Measurements from ENCODE around the gene RUNX1. TPM values are rescaled to one million over a fixed set of nuclear protein-coding genes. Genes with fewer than 3 reads are reported as not detected.

Gene RUNX1
- total RNA-seq, 1 experiment from 2014 or later = 86.2 TPM

DNA sequence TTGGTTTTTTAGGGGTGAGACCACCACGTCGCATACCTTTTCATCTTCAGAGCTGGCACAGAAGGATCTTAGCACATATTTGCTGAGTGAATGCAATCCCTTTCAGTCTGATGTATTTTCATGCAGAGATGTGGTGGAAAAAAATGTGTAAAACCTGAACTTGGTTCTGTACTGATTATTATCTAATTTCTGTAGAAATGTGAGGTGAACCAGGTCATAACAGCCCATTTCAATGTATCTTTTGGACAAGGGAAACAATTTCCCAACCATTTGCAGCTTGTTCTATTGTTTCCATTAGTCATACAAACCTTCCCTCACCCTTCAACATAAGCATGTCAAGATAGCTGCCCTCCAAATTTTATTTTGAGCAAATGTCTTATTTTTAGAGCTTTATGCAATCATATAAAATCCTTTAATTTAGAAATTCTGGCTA is 46.8 kb upstream of the RUNX1 start:
- intact Hi-C loops (cut with micrococcal nuclease) = no loop called here
- ChIA-PET CTCF (interaction anchor here (1.4 kb wide), 1 partner anchor 10 kb away, joined by 5 read pairs; no protein-coding TSS in a partner anchor), POLR2A (interaction anchor here (0.8 kb wide), 1 partner anchor 15 kb away, joined by 4 read pairs; no protein-coding TSS in a partner anchor)
- TF ChIP-seq, protein P1, sequence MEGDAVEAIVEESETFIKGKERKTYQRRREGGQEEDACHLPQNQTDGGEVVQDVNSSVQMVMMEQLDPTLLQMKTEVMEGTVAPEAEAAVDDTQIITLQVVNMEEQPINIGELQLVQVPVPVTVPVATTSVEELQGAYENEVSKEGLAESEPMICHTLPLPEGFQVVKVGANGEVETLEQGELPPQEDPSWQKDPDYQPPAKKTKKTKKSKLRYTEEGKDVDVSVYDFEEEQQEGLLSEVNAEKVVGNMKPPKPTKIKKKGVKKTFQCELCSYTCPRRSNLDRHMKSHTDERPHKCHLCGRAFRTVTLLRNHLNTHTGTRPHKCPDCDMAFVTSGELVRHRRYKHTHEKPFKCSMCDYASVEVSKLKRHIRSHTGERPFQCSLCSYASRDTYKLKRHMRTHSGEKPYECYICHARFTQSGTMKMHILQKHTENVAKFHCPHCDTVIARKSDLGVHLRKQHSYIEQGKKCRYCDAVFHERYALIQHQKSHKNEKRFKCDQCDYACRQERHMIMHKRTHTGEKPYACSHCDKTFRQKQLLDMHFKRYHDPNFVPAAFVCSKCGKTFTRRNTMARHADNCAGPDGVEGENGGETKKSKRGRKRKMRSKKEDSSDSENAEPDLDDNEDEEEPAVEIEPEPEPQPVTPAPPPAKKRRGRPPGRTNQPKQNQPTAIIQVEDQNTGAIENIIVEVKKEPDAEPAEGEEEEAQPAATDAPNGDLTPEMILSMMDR (IDR thresholded peaks at IDR 0.05; ENCODE audit: unreplicated experiment) = no peak
- H3K4me3 Mint-ChIP-seq (ENCODE audit: unreplicated experiment) = no peak overlapping the region
- no peaks in the 10 kb centered on the region for H3K9me3 Mint-ChIP-seq (ENCODE audit: unreplicated experiment)
- DNase-seq (ENCODE audit: unreplicated experiment) = peak; percentile 18
- H3K4me1 Mint-ChIP-seq (ENCODE audit: insufficient read depth, unreplicated experiment) = no peaks in the 10 kb centered on the region
- H3K36me3 Mint-ChIP-seq (ENCODE audit: insufficient read depth, unreplicated experiment) = no peaks in the 10 kb centered on the region
- no TSS peak for BruUV-seq (replicated peaks)
- H3K27me3 Mint-ChIP-seq (ENCODE audit: insufficient read depth, unreplicated experiment) = no peaks in the 10 kb centered on the region
- H3K27ac Mint-ChIP-seq (ENCODE audit: low read depth, unreplicated experiment) = no peak overlapping the region

DNA sequence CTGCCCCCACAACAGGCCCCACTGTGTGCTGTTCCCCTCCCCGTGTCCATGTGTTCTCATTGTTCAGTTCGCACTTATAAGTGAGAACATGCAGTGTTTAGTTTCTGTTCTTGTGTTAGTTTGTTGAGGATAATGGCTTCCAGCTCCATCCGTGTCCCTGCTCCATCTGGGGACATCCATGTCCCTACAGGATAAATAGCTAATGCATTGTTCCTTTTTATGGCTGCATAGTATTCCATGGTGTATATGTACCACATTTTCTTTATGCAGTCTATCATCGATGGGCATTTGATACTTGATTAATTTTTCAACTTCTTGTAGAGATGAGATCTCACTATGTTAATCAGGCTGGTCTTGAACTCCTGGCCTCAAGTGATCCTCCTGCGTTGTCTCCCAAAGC is 44.4 kb upstream of the RUNX1 start:
- CTCF ChIA-PET = no interaction called here

DNA sequence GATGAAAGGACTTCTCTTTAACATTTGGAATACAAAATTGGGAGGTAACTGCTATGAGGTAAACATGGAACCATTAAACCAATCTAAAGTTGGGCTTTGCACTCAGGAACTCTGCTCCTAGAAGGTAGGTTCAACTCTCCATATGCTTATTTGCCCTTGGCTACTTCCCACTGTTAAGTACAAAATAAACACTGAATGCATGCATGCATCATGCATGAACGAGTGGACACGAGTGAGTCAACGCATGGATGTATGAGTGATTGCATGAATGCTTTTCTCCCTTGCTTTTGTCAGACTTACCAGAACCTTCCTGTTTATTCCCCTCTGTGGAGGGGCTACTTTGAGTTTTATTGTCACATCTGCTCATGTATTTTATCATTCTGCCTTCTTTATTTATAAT is 42.4 kb upstream of the RUNX1 start:
- H3K4me1 Mint-ChIP-seq (ENCODE audit: insufficient read depth, unreplicated experiment) = peaks cover 3% of the 10 kb centered on the region
- H3K27ac Mint-ChIP-seq (ENCODE audit: low read depth, unreplicated experiment) = no peak overlapping the region
- ChIA-PET POLR2A (no interaction called here), CTCF (interaction anchor here (0.7 kb wide), 1 partner anchor 586 kb away, joined by 3 read pairs; no protein-coding TSS in a partner anchor)
- intact Hi-C loops (cut with micrococcal nuclease) = no loop called here
- DNase-seq (ENCODE audit: unreplicated experiment) = no peak
- no peaks in the 10 kb centered on the region for H3K9me3 Mint-ChIP-seq (ENCODE audit: unreplicated experiment)
- H3K4me3 Mint-ChIP-seq (ENCODE audit: unreplicated experiment) = no peak overlapping the region
- TF ChIP-seq, protein P1 (IDR thresholded peaks at IDR 0.05; ENCODE audit: unreplicated experiment) = no peak
- H3K36me3 Mint-ChIP-seq (ENCODE audit: insufficient read depth, unreplicated experiment) = no peaks in the 10 kb centered on the region
- BruUV-seq (replicated peaks) = no TSS peak
- H3K27me3 Mint-ChIP-seq (ENCODE audit: insufficient read depth, unreplicated experiment) = no peaks in the 10 kb centered on the region

More for the DNA sequence above, 44.4 kb upstream of the RUNX1 start:
- intact Hi-C loops (cut with micrococcal nuclease) = no loop called here
- no peak overlapping the region for H3K4me3 Mint-ChIP-seq (ENCODE audit: unreplicated experiment)
- no peaks in the 10 kb centered on the region for H3K4me1 Mint-ChIP-seq (ENCODE audit: insufficient read depth, unreplicated experiment)
- no peaks in the 10 kb centered on the region for H3K27me3 Mint-ChIP-seq (ENCODE audit: insufficient read depth, unreplicated experiment)
- H3K9me3 Mint-ChIP-seq (ENCODE audit: unreplicated experiment) = no peaks in the 10 kb centered on the region
- POLR2A ChIA-PET = no interaction called here
- DNase-seq (ENCODE audit: unreplicated experiment) = no peak
- no peaks in the 10 kb centered on the region for H3K36me3 Mint-ChIP-seq (ENCODE audit: insufficient read depth, unreplicated experiment)
- no peak overlapping the region for H3K27ac Mint-ChIP-seq (ENCODE audit: low read depth, unreplicated experiment)
- TF ChIP-seq, protein P1 (IDR thresholded peaks at IDR 0.05; ENCODE audit: unreplicated experiment) = no peak
- BruUV-seq (replicated peaks) = no TSS peak

DNA sequence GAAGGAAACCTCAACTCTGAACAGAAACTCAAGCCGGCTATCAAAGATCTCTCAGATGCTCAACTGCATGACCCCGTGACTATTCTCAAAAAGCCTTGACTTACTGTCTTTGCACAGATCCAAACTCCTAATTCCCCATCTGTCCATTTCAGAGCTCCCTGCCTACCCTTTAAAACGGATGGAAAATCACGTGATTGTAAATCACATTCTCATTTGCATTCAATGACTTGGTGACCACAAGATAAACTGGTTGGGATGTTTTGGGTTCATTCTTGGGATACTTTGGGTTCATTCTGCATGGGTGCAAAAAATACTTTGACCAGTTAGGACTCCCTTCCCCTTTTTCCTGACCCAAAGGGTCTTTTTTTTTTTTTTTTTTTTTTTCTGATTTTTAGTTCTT is 41.3 kb upstream of the RUNX1 start:
- H3K27me3 Mint-ChIP-seq (ENCODE audit: insufficient read depth, unreplicated experiment) = no peaks in the 10 kb centered on the region
- intact Hi-C loops (cut with micrococcal nuclease) = no loop called here
- TF ChIP-seq, protein P1 (IDR thresholded peaks at IDR 0.05; ENCODE audit: unreplicated experiment) = no peak
- no peak for DNase-seq (ENCODE audit: unreplicated experiment)
- H3K4me3 Mint-ChIP-seq (ENCODE audit: unreplicated experiment) = no peak overlapping the region
- ChIA-PET CTCF (no interaction called here), POLR2A (no interaction called here)
- no TSS peak for BruUV-seq (replicated peaks)
- no peaks in the 10 kb centered on the region for H3K9me3 Mint-ChIP-seq (ENCODE audit: unreplicated experiment)
- H3K27ac Mint-ChIP-seq (ENCODE audit: low read depth, unreplicated experiment) = no peak overlapping the region
- peaks cover 14% of the 10 kb centered on the region for H3K4me1 Mint-ChIP-seq (ENCODE audit: insufficient read depth, unreplicated experiment)
- no peaks in the 10 kb centered on the region for H3K36me3 Mint-ChIP-seq (ENCODE audit: insufficient read depth, unreplicated experiment)
